SH-SY5Y (cell line): ENCODE measurements around the gene SCEL.

Experiments
- GATA2 ChIP-seq: IDR thresholded peaks from 2 replicates; pipeline ENCODE4 v1.6.1; 2011; ENCODE audit warnings: mild to moderate bottlenecking, low read depth, low read length
- GATA3 ChIP-seq: IDR thresholded peaks from 2 replicates; pipeline ENCODE4 v1.6.1; 2011; ENCODE audit warnings: low read depth, mild to moderate bottlenecking, low read length, moderate library complexity

DNA sequence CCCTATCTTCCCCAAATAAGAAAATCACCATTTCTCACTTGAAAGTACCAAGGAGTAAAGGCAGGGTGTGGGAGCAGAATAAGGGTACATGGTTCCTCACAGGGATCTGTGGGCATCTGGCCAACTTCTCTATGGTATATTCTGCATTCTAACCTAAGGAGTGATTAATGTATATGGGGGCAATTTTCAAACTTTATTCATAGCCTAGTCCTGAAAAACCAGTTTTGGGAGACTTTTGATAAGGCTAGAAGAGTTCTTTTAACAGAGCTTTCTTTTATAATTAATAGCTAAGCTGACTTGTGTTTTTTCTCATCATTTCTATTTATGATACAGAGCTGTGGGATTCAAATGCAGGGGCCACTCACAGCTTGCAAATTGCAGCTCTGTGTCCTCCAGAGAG lies 852 bp downstream of the SCEL start:
- no peak for TF ChIP-seq GATA2
- no peak for TF ChIP-seq GATA3
